HG03575 (cell line): ENCODE data around the gene NUFIP2.
"Not testable (repeated sequence)": the region's sequence is repeated elsewhere in the genome, so short reads cannot be mapped to it uniquely, and the experiment has no call there.

Source experiments
- ATAC-seq: cut with Tn5 transposase; IDR thresholded peaks from one replicate; pipeline ENCODE4 v1.9.1; 2021; ENCODE audit not compliant: unreplicated experiment, insufficient number of reproducible peaks, low FRiP score; ENCODE audit errors: extremely low read depth

Gene NUFIP2

GRCh38 chr17:29242051-29242450, 51.9 kb downstream of the NUFIP2 start:
- no peak for ATAC-seq

GRCh38 chr17:29240968-29241963, 52.7 kb downstream of the NUFIP2 start:
- ATAC-seq = no peak

GRCh38 chr17:29240477-29240876, 53.5 kb downstream of the NUFIP2 start:
- no peak for ATAC-seq

- no peak for ATAC-seq
Observed at GRCh38 chr17:29238133-29238850, 55.7 kb downstream of the NUFIP2 start.

- no peak for ATAC-seq
Observed at GRCh38 chr17:29237476-29238132, 56.3 kb downstream of the NUFIP2 start.

GRCh38 chr17:29235904-29236303, 58.0 kb downstream of the NUFIP2 start:
- ATAC-seq = no peak

GRCh38 chr17:29234972-29235371, 59.0 kb downstream of the NUFIP2 start:
- not testable (repeated sequence) for ATAC-seq

GRCh38 chr17:29233301-29233700, 60.6 kb downstream of the NUFIP2 start:
- no peak for ATAC-seq

GRCh38 chr17:29225396-29225795, 68.6 kb downstream of the NUFIP2 start:
- ATAC-seq = no peak

- not testable (repeated sequence) for ATAC-seq
Observed at GRCh38 chr17:29221338-29221737, 72.6 kb downstream of the NUFIP2 start.

- ATAC-seq = no peak
Observed at GRCh38 chr17:29219378-29220047, 74.4 kb downstream of the NUFIP2 start.

GRCh38 chr17:29216856-29217255, 77.1 kb downstream of the NUFIP2 start:
- ATAC-seq = no peak

GRCh38 chr17:29216181-29216580, 77.8 kb downstream of the NUFIP2 start:
- no peak for ATAC-seq

- ATAC-seq = no peak
Observed at GRCh38 chr17:29215717-29216116, 78.2 kb downstream of the NUFIP2 start.

- no peak for ATAC-seq
Observed at GRCh38 chr17:29215174-29215573, 78.8 kb downstream of the NUFIP2 start.

GRCh38 chr17:29214215-29215146, 79.5 kb downstream of the NUFIP2 start:
- ATAC-seq = no peak

- ATAC-seq = no peak
Observed at GRCh38 chr17:29212681-29213121, 81.2 kb downstream of the NUFIP2 start.

GRCh38 chr17:29212094-29212631, 81.8 kb downstream of the NUFIP2 start:
- ATAC-seq = no peak
